ENCODE measurements around the gene ZYG11B. TPM values are rescaled to one million over a fixed set of nuclear protein-coding genes. Genes with fewer than 3 reads are reported as not detected.
A peak's percentile ranks its signal among the peaks of the same experiment; 100 is the strongest.

Gene ZYG11B
- polyA plus RNA-seq, 3 donors: 7.3 to 17.5 (median 15.8) TPM

DNA sequence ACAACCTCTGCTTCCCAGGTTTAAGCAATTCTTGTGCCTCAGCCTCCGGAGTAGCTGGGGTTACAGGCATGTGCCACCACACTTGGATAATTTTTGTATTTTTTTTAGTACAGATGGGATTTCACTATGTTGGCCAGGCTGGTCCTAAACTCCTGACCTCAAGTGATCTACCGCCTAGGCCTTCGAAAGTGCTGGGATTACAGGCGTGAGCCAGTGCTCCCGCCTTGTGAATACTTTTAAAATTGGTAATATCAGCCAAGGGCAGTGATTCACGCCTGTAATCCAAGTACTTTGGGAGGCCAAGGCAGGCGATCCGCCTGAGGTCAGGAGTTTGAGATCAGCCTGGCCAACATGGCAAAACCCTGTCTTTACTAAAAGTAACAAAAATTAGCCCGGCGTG lies 33.7 kb downstream of the ZYG11B start:
- peaks cover 22% of the 10 kb centered on the region for H4K20me1 ChIP-seq (ENCODE audit: insufficient read depth, low read length)
- H3K9me3 ChIP-seq (replicated peaks in 1 of 2; ENCODE audit: control insufficient read depth in 1 of 2, insufficient read depth in 1 of 2, low read length in 2 of 2): no peaks in the 10 kb centered on the region
- no peak overlapping the region for H3K4me3 Mint-ChIP-seq
- peaks cover 47 to 50% of the 10 kb centered on the region in 2 donors for H3K36me3 Mint-ChIP-seq
- H3K79me2 ChIP-seq (ENCODE audit: insufficient read depth, low read length): no peaks in the 10 kb centered on the region
- peak overlapping the region in 1 of 7 donors; percentile 57 for H3K27ac Mint-ChIP-seq
- WGBS (ENCODE audit: insufficient coverage): 98% methylated on average over 8 of the region's 10 CpGs
- H3K27ac ChIP-seq (ENCODE audit: low read depth in 1 of 2, low read length in 2 of 2): no peak overlapping the region
- no peak overlapping the region for H3K4me3 ChIP-seq (replicated peaks in 1 of 3; ENCODE audit: low read depth in 2 of 3, low read length in 3 of 3)
- peaks cover 0 to 2% (median 0%) of the 10 kb centered on the region in 7 donors for H3K9me3 Mint-ChIP-seq
- DNase-seq: no peak
- H3K4me2 ChIP-seq (replicated peaks; ENCODE audit: extremely low read depth, low read length, poor library complexity, severe bottlenecking): no peak overlapping the region
- intact Hi-C loops (cut with micrococcal nuclease): no loop called here
- no peaks in the 10 kb centered on the region for H3K27me3 ChIP-seq (ENCODE audit: control insufficient read depth in 2 of 2, insufficient read depth in 2 of 2, low read length in 2 of 2)
- no peaks in the 10 kb centered on the region for H3K4me1 ChIP-seq (ENCODE audit: control insufficient read depth in 1 of 2, insufficient read depth in 2 of 2, low read length in 2 of 2)
- no peaks in the 10 kb centered on the region for H3K4me1 Mint-ChIP-seq
- H3K27me3 Mint-ChIP-seq (ENCODE audit: low read depth in 3 of 3): no peaks in the 10 kb centered on the region
- TF ChIP-seq, protein P1, sequence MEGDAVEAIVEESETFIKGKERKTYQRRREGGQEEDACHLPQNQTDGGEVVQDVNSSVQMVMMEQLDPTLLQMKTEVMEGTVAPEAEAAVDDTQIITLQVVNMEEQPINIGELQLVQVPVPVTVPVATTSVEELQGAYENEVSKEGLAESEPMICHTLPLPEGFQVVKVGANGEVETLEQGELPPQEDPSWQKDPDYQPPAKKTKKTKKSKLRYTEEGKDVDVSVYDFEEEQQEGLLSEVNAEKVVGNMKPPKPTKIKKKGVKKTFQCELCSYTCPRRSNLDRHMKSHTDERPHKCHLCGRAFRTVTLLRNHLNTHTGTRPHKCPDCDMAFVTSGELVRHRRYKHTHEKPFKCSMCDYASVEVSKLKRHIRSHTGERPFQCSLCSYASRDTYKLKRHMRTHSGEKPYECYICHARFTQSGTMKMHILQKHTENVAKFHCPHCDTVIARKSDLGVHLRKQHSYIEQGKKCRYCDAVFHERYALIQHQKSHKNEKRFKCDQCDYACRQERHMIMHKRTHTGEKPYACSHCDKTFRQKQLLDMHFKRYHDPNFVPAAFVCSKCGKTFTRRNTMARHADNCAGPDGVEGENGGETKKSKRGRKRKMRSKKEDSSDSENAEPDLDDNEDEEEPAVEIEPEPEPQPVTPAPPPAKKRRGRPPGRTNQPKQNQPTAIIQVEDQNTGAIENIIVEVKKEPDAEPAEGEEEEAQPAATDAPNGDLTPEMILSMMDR (IDR thresholded peaks at IDR 0.05): no peak
- H3K36me3 ChIP-seq (replicated peaks in 1 of 2; ENCODE audit: control insufficient read depth in 1 of 2, insufficient read depth in 2 of 2, low read length in 2 of 2): peaks cover 33 to 61% of the 10 kb centered on the region in 2 donors
- H2AFZ ChIP-seq (ENCODE audit: insufficient read depth, low read depth, low read length, poor library complexity, severe bottlenecking): no peak overlapping the region
- H3K9ac ChIP-seq (ENCODE audit: insufficient read depth, low read length, poor library complexity, severe bottlenecking): no peak overlapping the region

DNA sequence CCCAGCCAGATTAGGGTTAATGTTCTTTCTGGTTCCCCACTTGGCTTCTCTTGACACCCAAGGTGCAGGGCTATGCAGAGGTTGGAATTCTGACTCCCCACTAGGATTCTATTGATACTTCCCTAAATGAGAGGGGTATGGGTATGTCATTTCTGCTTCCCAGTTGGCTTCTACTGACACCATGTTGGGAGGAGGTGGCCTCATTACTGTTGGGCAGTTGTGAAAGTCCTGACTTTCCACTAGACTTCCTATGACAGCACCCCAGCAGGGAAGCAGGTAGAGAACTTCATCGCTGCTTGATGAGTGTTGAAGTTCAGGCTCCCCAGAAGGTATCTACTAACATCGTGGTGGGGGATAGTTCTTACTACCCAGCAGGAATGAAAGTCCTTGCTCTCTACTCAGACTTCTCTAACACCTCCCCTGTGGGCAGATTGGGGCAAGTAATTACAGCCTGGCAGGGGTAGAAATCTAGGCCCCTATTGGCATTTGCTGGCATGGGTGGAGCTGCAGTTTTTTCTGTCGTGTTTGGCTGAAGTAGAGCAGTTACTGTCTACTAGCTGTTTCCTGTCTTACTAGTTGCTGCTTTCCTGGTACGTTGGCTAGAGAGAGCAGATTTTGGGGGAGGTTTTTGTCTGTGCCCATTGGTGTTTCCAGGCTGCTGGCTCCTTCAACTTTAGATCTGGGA lies 41.5 kb downstream of the ZYG11B start:
- Histone ChIP-seq H4K20me1 (ENCODE audit: insufficient read depth, low read length) (peaks cover 39% of the 10 kb centered on the region), H3K4me2 (replicated peaks; ENCODE audit: extremely low read depth, low read length, poor library complexity, severe bottlenecking) (no peak overlapping the region), H3K4me3 (replicated peaks in 1 of 3; ENCODE audit: low read depth in 2 of 3, low read length in 3 of 3) (no peak overlapping the region), H3K27ac (ENCODE audit: low read depth in 1 of 2, low read length in 2 of 2) (peak overlapping the region in 1 of 2 donors; percentile 14), H3K9ac (ENCODE audit: insufficient read depth, low read length, poor library complexity, severe bottlenecking) (no peak overlapping the region), H3K36me3 (replicated peaks in 1 of 2; ENCODE audit: control insufficient read depth in 1 of 2, insufficient read depth in 2 of 2, low read length in 2 of 2) (peaks cover 22 to 34% of the 10 kb centered on the region in 2 donors), H3K79me2 (ENCODE audit: insufficient read depth, low read length) (no peaks in the 10 kb centered on the region), H3K4me1 (ENCODE audit: control insufficient read depth in 1 of 2, insufficient read depth in 2 of 2, low read length in 2 of 2) (no peaks in the 10 kb centered on the region), H2AFZ (ENCODE audit: insufficient read depth, low read depth, low read length, poor library complexity, severe bottlenecking) (no peak overlapping the region), H3K27me3 (ENCODE audit: control insufficient read depth in 2 of 2, insufficient read depth in 2 of 2, low read length in 2 of 2) (no peaks in the 10 kb centered on the region), H3K9me3 (replicated peaks in 1 of 2; ENCODE audit: control insufficient read depth in 1 of 2, insufficient read depth in 1 of 2, low read length in 2 of 2) (no peaks in the 10 kb centered on the region)
- H3K9me3 Mint-ChIP-seq: no peaks in the 10 kb centered on the region
- intact Hi-C loops (cut with micrococcal nuclease): no loop called here
- H3K36me3 Mint-ChIP-seq: peaks cover 35 to 37% of the 10 kb centered on the region in 2 donors
- H3K27me3 Mint-ChIP-seq (ENCODE audit: low read depth in 3 of 3): no peaks in the 10 kb centered on the region
- peak overlapping the region in 4 of 7 donors; percentile 2 to 37 (median 26) for H3K27ac Mint-ChIP-seq
- peak in 1 of 3 donors; percentile 11 for DNase-seq
- TF ChIP-seq, protein P1 (IDR thresholded peaks at IDR 0.05): no peak
- H3K4me1 Mint-ChIP-seq: no peaks in the 10 kb centered on the region
- WGBS (ENCODE audit: insufficient coverage): 26% methylated on average over 2 of the region's 4 CpGs
- no peak overlapping the region for H3K4me3 Mint-ChIP-seq

All from CD14-positive monocyte (primary cell).